NCI-H2107 treated with DMSO at 0.1 percent for 48 hours (cell line): Measurements from ENCODE around the gene USP49.

ENCODE experiments used
- DNase-seq: peaks from one replicate; lab custom pipeline; 2025; ENCODE audit not compliant: unreplicated experiment; lab: John Stamatoyannopoulos, UW

The USP49 gene

DNA sequence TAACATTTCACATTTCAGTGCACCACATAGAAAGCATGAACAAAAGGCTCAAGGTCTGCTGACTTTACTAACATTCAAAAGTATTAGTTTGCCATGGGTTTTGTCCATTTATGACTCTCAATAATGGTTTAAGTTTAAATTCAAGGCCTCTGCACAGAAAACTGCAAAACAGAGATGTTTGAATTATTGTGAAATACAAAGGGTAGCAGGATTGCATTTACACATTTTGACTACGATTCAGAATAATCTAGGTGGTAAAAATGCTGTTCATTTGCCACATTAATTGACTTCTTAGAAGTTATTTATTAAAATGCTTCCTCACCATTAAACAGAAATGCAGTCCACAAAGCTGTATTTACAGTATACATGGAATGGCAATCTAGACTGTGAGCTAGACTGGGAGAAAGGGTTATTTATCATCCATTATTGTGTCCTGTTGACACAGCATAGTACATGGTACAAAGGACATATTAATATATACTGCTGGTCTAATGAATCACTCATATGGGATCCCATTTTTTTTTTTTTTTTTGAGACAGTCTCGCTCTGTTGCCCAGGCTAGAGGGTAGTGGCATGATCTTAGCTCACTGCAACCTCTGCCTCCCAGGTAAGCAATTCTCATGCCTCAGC is 18.0 kb downstream of the USP49 start:
- DNase-seq = no peak

DNA sequence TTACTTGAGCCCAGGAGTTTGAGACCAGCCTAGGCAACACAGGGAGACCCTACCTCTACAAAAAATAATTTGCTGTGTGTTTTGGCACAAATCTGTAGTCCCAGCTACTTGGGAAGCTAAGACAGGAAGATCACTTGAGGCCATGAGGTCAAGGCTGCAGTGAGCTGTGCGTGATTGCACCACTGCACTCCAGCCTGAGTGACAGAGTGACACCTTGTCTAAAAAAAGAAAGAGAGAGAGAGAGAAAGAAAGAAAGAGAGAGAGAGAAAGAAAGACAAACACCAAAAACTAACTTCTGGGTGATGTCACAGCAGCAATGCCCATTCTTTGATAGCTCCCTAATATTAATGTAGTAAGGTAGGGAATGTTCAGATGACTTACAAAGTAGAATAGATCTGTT is 20.4 kb downstream of the USP49 start:
- no peak for DNase-seq

DNA sequence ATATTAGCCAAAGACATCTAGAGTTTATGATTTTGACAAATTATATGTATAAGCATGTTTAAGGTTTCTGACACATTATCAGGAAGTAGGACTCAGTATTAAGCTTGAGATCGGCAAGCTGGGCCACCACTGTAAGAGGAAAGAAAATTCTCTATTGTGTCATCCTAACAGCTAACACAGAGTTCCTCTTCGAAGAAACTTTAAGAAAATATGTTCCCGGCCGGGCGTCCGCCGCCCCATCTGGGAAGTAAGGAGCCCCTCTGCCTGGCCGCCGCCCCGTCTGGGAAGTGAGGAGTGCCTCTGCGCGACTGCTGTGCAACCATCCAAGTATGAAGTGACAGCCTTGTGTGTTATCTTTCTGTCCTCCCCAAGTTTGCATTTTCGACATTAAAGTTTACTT is 23.0 kb downstream of the USP49 start:
- DNase-seq = no peak

DNA sequence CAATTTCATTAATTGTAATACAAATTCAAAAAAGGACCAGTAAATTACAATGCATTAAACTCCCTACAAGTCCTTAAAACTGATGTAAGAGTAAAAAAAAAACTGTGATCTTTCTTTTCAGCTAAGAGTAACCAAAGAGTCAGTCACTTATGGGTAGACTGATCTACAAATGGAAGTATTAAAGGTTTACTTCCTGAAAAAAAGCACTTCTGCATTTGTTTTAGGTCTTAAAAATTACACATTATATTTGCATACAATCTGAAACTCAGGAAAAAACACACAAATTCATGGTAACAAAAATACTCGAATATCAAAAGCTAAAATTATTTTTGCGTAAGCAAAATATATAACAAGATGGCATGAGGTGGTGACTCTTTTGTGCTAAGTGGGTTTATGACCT is 23.5 kb downstream of the USP49 start:
- DNase-seq = no peak

DNA sequence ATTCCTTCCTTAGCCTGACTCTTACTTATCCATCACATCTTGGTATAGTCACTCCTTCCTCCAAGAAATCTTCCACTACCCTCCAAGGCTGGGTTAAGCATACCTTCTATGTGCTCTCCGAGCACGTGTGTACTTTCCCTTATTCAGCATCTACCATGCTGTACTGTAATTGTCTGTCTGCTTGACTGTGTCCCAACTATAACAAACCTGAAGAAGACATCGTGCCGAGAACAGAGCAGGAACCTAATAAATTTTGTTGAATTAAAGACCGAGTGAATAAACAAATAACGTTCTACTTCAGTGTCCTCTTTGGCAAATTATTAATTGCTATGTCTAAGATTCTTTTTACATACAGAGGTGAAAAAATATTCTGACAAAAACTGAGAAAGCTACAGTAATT is 35.8 kb downstream of the USP49 start:
- DNase-seq = no peak

DNA sequence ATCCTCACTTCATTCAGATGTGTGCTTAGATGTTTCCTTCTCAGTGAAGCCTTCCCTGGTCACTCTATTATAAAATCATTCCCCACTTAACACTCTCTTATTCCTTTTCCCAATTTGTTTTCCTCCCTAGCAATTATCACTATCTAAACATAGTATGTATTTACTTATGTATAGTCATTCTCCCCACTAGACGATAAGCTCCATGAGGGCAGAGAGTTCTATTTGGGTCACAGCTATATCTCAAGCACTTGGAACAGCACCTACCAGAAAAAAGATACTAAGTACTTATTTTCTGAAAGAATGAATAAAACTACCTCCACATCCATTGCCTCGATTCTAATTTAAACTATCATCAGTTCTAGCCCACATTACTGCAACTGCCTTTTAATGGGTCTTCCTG is 36.5 kb downstream of the USP49 start:
- DNase-seq = no peak

DNA sequence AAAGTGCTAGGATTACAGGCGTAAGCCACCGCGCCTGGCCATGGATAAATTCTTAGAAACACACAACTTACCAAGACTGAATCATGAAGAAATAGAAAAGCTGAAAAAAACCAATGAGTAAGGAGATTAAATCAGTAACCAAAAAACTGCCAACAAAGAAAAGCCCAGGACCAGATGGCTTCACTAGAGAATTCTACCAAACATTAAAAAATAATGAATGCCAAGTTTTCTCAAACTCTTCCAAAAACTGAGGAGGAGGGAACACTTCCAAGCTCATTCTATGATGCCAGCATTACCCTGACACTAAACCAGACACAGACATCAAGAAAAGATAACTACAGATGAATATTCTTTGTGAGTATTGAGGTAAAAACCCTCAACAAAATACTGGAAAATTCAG is 44.3 kb downstream of the USP49 start:
- DNase-seq = no peak

DNA sequence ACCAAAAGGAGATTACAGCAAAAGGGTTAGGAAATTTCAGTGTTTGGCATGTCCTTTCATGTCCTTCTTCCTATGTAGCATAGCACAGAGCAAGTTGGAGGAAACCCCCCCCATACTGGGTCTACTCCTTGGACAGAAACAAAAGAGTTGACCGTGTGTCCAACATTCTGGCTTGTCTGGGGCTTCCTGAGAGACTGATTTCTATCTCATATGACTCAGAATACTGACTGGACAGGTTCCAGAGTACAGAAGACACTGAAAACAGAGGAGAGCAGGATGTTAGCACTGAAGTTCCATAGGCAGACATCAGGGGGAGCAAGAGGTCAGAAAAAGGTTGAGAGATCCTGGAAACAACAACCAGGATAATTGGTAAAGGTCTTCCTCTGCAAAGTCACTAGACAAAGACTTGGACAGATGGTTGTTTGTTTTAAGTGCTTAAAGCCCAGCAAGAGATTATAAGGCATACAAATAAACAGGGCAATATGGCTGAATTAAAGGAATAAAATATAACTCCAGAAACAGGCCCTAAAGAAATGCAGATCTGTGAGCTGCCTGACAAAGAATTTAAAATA is 48.4 kb downstream of the USP49 start:
- DNase-seq = peak; percentile 16

DNA sequence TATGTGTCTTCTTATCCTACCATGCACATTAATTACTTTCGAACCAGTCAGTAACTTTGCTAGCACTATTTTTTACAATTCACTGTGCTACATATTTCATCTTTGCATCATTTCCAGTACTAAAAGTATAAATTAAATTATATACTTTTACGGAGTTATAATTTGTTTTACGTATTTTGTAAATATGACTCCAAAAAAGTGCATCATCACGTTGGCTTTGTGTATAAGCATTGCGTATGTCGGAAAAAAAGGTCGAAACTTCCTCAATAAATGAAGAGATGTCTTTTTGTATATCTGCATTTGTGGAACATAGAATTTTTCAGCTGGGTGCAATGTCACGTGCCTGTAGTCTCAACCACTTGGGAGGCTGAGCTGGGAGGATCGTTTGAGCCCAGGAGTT is 52.0 kb downstream of the USP49 start:
- DNase-seq = no peak

DNA sequence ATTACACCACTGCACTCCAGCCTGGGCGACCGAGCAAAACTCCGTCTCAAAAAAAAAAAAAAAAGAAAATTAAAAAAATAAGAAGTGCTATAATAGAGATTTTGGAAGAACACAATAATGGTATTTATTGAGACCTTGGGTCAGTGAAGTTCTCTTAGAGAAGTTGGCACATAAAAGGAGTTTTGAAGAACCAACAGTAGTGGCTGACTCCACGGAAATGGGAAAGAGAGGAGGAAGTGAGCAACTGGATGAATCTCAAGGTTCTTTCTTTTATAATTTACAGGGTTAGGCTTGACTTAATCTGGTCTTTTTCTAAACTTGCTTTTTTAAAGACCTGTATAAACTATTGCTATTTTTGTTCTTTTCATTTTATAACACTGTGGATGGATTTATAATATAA is 54.8 kb downstream of the USP49 start:
- no peak for DNase-seq

DNA sequence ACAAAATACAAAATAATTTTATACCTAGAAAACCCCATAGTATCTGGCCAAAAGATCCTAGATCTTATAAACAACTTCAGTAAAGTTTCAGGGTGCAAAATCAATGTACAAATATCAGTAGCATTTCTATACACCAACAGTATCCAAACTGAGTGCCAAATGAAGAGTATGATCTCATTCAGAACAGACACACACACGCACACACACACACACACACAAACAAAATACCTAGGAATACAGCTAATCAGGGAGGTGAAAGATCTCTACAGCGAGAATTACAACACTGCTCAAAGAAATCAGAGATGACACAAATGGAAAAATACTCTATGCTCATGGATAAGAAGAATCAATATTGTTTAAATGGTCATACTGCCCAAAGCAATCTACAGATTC is 58.5 kb downstream of the USP49 start:
- DNase-seq = no peak

DNA sequence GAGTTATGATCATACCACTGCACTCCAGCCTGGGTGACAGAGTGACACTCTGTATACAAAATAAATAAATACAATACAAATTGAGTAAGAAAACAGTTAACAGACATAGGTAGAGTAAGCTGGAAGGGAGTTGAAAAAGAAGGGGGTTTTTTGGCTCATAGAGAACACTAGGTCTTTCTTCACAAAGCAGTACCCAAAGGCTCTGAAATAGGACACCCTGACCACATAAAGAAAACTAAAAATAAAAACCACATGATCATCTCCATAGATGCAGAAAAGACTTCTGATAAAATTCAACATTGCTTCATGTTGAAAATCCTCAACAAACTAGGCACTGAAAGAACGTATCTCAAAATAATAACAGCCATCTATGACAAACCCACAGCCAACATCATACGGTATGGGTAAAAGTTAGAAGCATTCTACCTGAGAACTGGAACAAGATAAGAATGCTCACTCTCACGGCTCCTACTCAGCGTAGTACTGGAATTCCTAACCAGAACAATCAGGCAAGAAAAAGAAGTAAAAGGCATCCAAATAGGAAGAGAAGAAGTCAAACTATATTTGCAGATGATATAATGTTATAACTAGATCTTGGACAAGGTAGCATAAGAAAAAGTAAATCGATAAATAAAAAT is 59.0 kb downstream of the USP49 start:
- DNase-seq = peak; percentile 26

DNA sequence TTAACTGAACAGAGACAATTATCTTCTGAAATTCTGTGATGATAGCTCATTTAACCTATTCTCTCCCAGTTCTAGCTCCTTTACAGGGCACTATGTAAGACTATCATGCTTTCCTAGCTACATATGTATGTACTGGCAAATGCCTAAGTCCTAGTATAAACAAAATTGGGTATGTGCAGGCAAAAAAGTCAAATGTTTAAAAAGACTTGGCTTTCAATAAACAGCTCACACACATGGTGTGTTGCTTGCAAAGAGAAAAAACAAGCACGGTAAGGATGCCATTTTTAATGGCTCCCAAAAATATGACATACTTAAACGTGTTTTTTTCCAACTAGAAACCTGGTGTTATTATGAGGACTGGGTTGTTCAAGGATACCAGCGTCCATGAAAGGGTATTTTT is 62.9 kb downstream of the USP49 start:
- no peak for DNase-seq

DNA sequence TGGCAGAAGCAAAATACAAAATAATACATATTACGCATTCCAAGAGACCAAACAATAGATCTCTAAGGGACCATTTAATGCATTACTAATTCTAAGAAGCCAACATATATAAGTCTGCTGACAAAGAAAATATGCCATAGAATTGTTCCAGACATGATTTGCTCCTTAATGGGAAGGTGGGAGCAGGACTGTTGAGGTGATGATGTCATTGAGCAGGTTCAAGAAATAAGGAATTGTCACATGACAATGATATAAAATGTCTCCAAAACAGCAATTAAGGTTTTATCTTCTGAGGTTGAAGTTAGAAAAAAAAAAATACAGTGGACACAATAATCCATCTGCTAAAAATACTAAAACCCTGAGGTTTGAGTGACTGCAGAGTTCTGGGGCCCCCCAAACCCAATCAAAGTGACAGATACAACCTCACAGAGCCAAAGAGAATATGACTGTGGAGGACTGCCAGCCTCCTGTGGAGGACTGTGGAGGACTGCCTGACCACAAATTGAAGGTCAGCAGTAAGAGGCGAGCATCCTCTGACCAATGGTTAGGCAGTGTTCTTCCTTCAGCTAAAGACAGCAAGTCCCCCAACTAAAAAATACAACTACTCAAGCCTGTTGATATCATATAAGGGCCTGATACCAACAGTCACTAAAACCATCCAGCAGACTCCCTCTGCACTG is 68.7 kb downstream of the USP49 start:
- no peak for DNase-seq

DNA sequence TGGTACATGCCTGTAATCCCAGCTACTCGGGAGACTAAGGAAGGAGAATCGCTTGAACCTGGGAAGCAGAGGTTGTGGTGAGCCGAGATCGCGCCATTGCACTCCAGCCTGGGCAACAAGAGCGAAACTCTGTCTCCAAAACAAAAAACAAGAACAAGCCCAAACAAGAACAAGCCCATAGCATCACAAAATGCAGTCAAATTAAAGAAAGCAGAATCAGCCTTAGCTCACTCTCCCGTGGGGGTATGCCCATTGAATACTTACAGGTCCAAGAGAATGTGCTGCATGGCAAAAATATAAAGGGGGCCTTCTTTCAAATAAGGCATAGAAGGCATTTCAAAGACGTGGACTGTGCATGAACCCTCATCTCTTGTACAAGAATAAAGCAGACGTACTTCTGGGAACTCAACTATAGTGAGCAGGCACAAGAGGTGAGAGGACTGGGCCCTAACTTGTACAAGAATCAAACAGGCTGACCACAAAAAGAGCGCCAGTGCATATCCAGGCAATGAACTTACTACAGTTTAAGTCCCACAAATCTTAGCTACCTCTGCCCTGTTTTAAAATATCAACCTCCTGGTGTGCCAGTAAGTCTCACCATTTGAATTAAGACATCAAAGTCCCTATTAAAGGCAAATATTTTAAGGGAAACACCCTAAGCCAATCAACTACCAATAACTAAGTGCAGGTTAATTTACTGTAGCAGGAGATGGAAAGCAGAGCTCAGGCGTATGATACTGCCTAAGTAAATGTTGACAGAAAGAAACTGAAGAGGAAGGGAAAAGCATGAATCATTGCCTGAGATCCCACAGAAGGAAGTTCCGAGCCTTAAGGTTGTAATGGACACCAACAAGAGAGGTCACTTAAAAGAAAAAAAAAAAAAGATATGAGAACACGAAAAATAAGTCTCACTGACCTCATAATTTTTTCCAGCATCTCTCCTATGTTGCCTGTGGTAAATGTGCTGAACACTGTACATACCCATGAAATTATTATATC is 70.3 kb downstream of the USP49 start:
- no peak for DNase-seq

DNA sequence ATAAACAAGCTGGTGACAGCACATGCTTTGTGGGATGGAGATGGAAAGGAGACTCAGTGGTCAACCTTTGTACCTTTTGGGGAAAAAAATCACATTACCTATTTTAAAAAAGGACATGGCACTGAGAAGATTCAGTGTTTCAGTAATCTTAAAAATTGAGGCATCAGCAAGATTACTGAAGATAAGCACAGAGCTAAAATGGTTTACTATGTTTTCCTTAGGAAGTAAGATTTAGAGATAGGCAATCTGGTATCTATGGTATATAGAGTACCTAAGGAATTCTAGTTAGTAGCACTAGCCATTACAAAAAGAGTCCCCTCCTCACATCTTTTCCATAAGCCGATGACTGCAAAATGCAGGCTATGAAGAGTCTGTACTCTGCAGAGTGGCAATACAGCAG is 72.0 kb downstream of the USP49 start:
- no peak for DNase-seq

DNA sequence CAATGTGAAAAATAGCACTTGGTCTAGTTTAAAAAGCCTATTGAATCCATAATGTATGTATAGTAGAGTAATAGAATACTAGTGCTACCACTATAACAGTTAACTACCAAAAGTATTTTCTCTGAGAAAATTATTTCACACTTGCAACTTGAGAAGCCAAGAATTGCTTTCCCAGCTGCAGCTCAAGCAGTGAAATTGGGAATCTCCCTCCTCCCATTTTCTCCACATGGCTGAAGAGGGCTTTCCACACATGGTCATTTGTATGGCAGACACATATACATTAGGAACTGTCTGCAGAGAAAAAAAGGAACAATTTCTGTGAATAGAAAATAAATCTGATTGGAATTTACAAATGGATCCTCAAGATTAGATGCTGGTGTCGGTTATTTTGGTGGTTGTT is 73.2 kb downstream of the USP49 start:
- DNase-seq = no peak

DNA sequence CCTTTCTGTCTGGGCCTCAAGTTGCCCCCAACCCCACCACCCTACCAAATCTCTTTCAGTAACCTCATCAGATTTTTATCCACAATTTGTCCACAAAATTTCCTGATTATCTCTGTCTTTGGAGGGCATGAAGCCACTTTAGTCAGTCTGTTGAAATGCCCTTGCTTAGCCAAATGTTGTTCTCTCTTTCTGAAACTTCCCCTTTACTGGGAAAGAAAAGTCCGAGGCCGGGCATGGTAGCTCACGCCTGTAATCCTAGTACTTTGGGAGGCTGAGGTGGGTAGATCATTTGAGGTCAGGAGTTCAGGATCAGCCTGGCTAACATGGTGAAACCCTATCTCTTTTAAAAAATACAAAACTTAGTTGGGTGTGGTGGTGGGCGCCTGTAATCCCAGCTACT is 73.9 kb downstream of the USP49 start:
- DNase-seq = no peak

DNA sequence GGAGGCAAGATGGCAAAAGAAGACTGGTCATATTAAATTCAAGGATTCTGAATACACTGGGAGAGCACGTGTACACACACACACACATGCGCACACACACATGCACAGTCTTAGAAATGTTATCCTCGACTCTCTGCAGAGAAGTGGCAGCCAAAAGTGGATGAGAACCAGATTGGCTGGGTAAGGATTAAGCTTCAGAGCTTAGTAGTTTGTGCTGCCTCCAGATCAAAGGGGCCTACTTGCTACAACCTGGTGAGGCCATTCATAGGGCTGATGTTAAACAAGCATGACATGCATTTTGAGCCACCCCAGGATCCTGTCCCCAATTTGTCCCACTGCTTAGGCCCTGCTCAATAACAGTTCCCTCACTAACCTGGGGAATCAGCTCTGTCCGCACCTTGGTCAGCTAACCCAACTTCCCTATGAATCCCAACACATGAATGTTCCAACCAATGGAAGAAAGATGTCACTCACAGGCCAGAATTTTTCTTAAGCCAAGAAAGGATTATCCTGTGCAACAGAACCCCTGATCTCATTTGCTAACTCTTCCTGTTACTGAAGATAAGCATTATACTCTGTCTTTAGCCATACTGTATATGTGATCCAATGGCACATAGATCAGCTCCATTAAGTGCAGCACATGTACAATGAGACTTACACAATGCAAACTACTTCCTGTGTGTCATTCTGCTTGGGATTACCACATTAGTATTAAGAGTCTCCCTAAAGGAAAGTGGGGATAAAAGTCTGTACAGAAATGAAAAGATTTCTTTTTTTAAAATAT is 76.7 kb downstream of the USP49 start:
- DNase-seq = no peak

DNA sequence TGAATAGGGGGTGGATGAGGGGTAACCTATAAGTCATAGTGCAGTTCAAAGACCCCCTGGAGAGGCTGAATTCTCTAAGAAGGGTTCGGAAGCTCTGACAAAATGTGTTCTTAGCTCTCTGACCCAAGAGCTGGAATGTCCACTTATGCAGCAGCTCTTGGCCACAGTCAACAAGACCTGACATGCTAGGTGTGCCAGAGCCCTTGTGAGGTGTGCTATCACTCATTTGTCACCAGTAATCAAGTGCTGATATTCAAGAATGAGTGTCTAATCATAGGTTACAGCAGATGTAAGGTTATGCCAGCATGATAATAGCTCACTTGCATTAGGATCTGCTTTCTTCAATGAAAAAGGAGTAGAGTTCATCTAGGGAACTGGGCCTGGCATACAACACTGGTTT is 79.6 kb downstream of the USP49 start:
- DNase-seq = no peak
